ENCODE data around the gene SEMA4D. TPM values are rescaled to one million over a fixed set of nuclear protein-coding genes. Genes with fewer than 3 reads are reported as not detected.

The SEMA4D gene
- total RNA-seq, 2 donors from 2014 or later: 42.8 to 51.0 TPM

DNA sequence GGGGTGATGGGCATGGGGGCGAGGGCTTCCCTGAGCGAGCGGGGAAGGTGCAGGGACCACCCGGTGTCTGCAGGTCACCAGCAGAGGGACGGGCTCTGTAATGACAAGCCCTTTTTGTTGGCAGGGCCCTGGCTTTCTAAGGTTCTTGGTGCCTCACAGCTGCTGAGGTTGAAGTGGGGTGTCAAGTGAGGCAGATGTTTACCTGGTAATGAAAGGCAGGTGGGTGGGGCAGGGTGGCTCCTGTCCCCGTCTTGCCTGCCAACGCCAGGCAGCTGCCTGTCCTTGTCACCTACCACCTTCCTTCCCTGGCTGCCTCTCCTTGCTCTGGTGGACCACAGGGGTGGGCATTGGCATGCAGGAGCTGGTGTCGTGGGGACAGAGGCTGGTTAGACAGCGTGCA is 41.0 kb upstream of the SEMA4D start:
- Mint-ChIP-seq H3K9me3 (no peaks in the 10 kb centered on the region), H3K36me3 (ENCODE audit: low read depth) (no peaks in the 10 kb centered on the region), H3K27ac (no peak overlapping the region), H3K4me3 (no peak overlapping the region), H3K4me1 (peaks cover 5% of the 10 kb centered on the region), H3K27me3 (ENCODE audit: insufficient read depth) (no peaks in the 10 kb centered on the region)
- Histone ChIP-seq H3K4me1 (ENCODE audit: control insufficient read depth, insufficient read depth, low read length) (no peaks in the 10 kb centered on the region), H3K27ac (ENCODE audit: low read depth, low read length) (no peak overlapping the region), H3K4me3 (ENCODE audit: low read length) (no peak overlapping the region), H3K9me3 (ENCODE audit: control insufficient read depth, low read length) (no peaks in the 10 kb centered on the region), H3K9ac (ENCODE audit: extremely low read depth, low read length, poor library complexity, severe bottlenecking) (no peak overlapping the region), H3K27me3 (ENCODE audit: control insufficient read depth, insufficient read depth, low read length, poor library complexity, severe bottlenecking) (no peaks in the 10 kb centered on the region), H3K36me3 (ENCODE audit: control insufficient read depth, insufficient read depth, low read length) (no peaks in the 10 kb centered on the region)
- 90 to 92% methylated on average over 2 to 9 of the region's 9 CpGs for WGBS, 2 experiments (ENCODE audit: insufficient coverage in 1 of 2, insufficient read length in 1 of 2)
- DNase-seq: no peak
- TF ChIP-seq, protein P1, sequence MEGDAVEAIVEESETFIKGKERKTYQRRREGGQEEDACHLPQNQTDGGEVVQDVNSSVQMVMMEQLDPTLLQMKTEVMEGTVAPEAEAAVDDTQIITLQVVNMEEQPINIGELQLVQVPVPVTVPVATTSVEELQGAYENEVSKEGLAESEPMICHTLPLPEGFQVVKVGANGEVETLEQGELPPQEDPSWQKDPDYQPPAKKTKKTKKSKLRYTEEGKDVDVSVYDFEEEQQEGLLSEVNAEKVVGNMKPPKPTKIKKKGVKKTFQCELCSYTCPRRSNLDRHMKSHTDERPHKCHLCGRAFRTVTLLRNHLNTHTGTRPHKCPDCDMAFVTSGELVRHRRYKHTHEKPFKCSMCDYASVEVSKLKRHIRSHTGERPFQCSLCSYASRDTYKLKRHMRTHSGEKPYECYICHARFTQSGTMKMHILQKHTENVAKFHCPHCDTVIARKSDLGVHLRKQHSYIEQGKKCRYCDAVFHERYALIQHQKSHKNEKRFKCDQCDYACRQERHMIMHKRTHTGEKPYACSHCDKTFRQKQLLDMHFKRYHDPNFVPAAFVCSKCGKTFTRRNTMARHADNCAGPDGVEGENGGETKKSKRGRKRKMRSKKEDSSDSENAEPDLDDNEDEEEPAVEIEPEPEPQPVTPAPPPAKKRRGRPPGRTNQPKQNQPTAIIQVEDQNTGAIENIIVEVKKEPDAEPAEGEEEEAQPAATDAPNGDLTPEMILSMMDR (conservative IDR thresholded peaks at IDR 0.05): no peak

DNA sequence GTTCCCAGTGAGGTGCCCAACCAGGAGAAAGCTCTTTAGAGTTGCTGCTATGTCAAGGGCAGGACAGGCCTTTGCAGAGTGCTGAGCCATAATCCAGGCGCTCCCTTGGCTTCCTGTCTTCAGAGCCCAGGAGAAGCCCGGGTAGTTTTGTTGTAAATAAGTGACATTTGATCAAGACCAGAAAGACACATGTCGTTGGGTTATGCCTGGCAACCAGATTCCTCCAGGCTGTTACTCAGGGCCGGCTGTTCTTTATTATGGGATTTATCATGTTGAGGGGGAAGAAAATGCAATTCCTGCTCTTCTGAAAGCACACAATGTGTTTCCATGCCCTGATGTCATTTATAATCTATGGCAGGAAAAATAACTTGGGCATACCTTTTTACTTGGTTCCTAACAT is 39.3 kb upstream of the SEMA4D start:
- Histone ChIP-seq H3K36me3 (ENCODE audit: control insufficient read depth, insufficient read depth, low read length) (no peaks in the 10 kb centered on the region), H3K9ac (ENCODE audit: extremely low read depth, low read length, poor library complexity, severe bottlenecking) (no peak overlapping the region), H3K9me3 (ENCODE audit: control insufficient read depth, low read length) (no peaks in the 10 kb centered on the region), H3K4me3 (ENCODE audit: low read length) (no peak overlapping the region), H3K27me3 (ENCODE audit: control insufficient read depth, insufficient read depth, low read length, poor library complexity, severe bottlenecking) (no peaks in the 10 kb centered on the region), H3K4me1 (ENCODE audit: control insufficient read depth, insufficient read depth, low read length) (no peaks in the 10 kb centered on the region), H3K27ac (ENCODE audit: low read depth, low read length) (no peak overlapping the region)
- no peak for DNase-seq
- Mint-ChIP-seq H3K27me3 (ENCODE audit: insufficient read depth) (no peaks in the 10 kb centered on the region), H3K4me3 (no peak overlapping the region), H3K27ac (no peak overlapping the region), H3K36me3 (ENCODE audit: low read depth) (no peaks in the 10 kb centered on the region), H3K4me1 (peaks cover 5% of the 10 kb centered on the region), H3K9me3 (no peaks in the 10 kb centered on the region)
- 88 to 96% methylated on average over 3 to 4 of the region's 4 CpGs for WGBS, 2 experiments (ENCODE audit: insufficient coverage in 1 of 2, insufficient read length in 1 of 2)
- TF ChIP-seq, protein P1 (conservative IDR thresholded peaks at IDR 0.05): no peak

- no peaks in the 10 kb centered on the region for H3K36me3 ChIP-seq (ENCODE audit: control insufficient read depth, insufficient read depth, low read length)
- H3K4me1 ChIP-seq (ENCODE audit: control insufficient read depth, insufficient read depth, low read length): no peaks in the 10 kb centered on the region
- H3K4me1 Mint-ChIP-seq: peaks cover 5% of the 10 kb centered on the region
- WGBS, 2 experiments (ENCODE audit: insufficient coverage in 1 of 2, insufficient read length in 1 of 2): 85 to 93% methylated on average over 3 to 5 of the region's 5 CpGs
- DNase-seq: no peak
- no peak overlapping the region for H3K9ac ChIP-seq (ENCODE audit: extremely low read depth, low read length, poor library complexity, severe bottlenecking)
- no peaks in the 10 kb centered on the region for H3K9me3 ChIP-seq (ENCODE audit: control insufficient read depth, low read length)
- no peak overlapping the region for H3K4me3 ChIP-seq (ENCODE audit: low read length)
- no peak overlapping the region for H3K27ac Mint-ChIP-seq
- H3K27ac ChIP-seq (ENCODE audit: low read depth, low read length): no peak overlapping the region
- no peaks in the 10 kb centered on the region for H3K36me3 Mint-ChIP-seq (ENCODE audit: low read depth)
- TF ChIP-seq, protein P1 (conservative IDR thresholded peaks at IDR 0.05): no peak
- no peaks in the 10 kb centered on the region for H3K27me3 ChIP-seq (ENCODE audit: control insufficient read depth, insufficient read depth, low read length, poor library complexity, severe bottlenecking)
- H3K9me3 Mint-ChIP-seq: peaks cover 1% of the 10 kb centered on the region
- no peaks in the 10 kb centered on the region for H3K27me3 Mint-ChIP-seq (ENCODE audit: insufficient read depth)
- H3K4me3 Mint-ChIP-seq: no peak overlapping the region
Measured at GRCh38 chr9:89536600-89536999, 38.7 kb upstream of the SEMA4D start.

Measured in endodermal cell (in vitro differentiated cells).